Suprapubic skin (tissue), 4 donors: Measurements from ENCODE around the gene PDK1. TPM values are rescaled to one million over a fixed set of nuclear protein-coding genes. Genes with fewer than 3 reads are reported as not detected.
"Not testable (repeated sequence)": the region's sequence is repeated elsewhere in the genome, so short reads cannot be mapped to it uniquely, and the experiment has no call there.

Source experiments
- DNase-seq, 2 donors: peaks; one replicate each; pipeline ENCODE4 v3.0.0-alpha.2; 2019; ENCODE audit warnings: low spot score in 2 of 2
- H3K27ac ChIP-seq: fragments of 200-600 bp; sonication (generic); one replicate; pipeline ENCODE4 v1.5.1; 2019
- H3K27me3 ChIP-seq: fragments of 200-600 bp; sonication (generic); one replicate; pipeline ENCODE4 v1.5.1; 2019
- H3K36me3 ChIP-seq: fragments of 200-600 bp; sonication (generic); one replicate; pipeline ENCODE4 v1.5.1; 2019
- H3K4me1 ChIP-seq: fragments of 200-600 bp; sonication (generic); one replicate; pipeline ENCODE4 v1.5.1; 2019
- H3K4me3 ChIP-seq: fragments of 200-600 bp; sonication (generic); one replicate; pipeline ENCODE4 v1.5.1; 2019; ENCODE audit warnings: mild to moderate bottlenecking
- H3K9me3 ChIP-seq: fragments of 200-600 bp; sonication (generic); one replicate; pipeline ENCODE4 v1.5.1; 2019
- CTCF ChIP-seq, 2 donors: fragments of 200-600 bp in 1 of 2; fragments of 450-650 bp in 1 of 2; sonication (generic) in 1 of 2; IDR thresholded peaks; one replicate each; pipeline ENCODE4 v1.5.1; 2016 to 2019; ENCODE audit warnings: antibody characterized with exemption in 2 of 2, mild to moderate bottlenecking in 1 of 2, moderate library complexity in 1 of 2
- EP300 ChIP-seq: sonication (generic); formaldehyde crosslinking; IDR thresholded peaks from one replicate; pipeline ENCODE4 v1.6.1; 2017; ENCODE audit warnings: antibody characterized with exemption
- POLR2A ChIP-seq, 2 donors: fragments of 450-650 bp; IDR thresholded peaks; one replicate each; pipeline ENCODE4 v1.6.1; 2017; ENCODE audit warnings: antibody characterized with exemption in 2 of 2, mild to moderate bottlenecking in 2 of 2, moderate library complexity in 2 of 2
- POLR2AphosphoS5 ChIP-seq, 3 donors: sonication (generic); formaldehyde crosslinking; IDR thresholded peaks; one replicate each; pipeline ENCODE4 v1.6.1; 2017; ENCODE audit warnings: antibody characterized with exemption in 3 of 3
- WGBS: methylation state at CpG from one replicate; pipeline ENCODE4 v1.1.5; 2018; 5-methylcytosine and 5-hydroxymethylcytosine counted together
- total RNA-seq, 4 donors: library from RNA; depleted of rRNA; stranded (reverse); fragments of >200 nt; gene quantifications; one replicate each; pipeline ENCODE4 v1.1.0, GENCODE V29; 2016

Gene PDK1
- total RNA-seq, 4 donors from 2014 or later = 35.2 to 151 (median 66.5) TPM

- H3K36me3 ChIP-seq = peaks cover 58% of the 10 kb centered on the region
- no peaks in the 10 kb centered on the region for H3K27me3 ChIP-seq
- H3K4me1 ChIP-seq = no peaks in the 10 kb centered on the region
- H3K9me3 ChIP-seq = peaks cover 6% of the 10 kb centered on the region
- no peak for DNase-seq
- H3K27ac ChIP-seq = no peak overlapping the region
- no peak for TF ChIP-seq POLR2A (IDR thresholded peaks at IDR 0.05)
- TF ChIP-seq EP300 = no peak
- WGBS = 83% methylated on average over 1 of the region's 1 CpG
- H3K4me3 ChIP-seq = no peak overlapping the region
Observed at GRCh38 chr2:172582656-172583055, 26.8 kb downstream of the PDK1 start.

GRCh38 chr2:172586245-172586891 is 30.5 kb downstream of the PDK1 start:
- no peak for DNase-seq
- Histone ChIP-seq H3K27me3 (no peaks in the 10 kb centered on the region), H3K4me3 (no peak overlapping the region), H3K27ac (no peak overlapping the region), H3K36me3 (peaks cover 62% of the 10 kb centered on the region), H3K4me1 (no peaks in the 10 kb centered on the region), H3K9me3 (no peaks in the 10 kb centered on the region)
- WGBS = 87% methylated on average over 9 of the region's 9 CpGs
- TF ChIP-seq CTCF (IDR thresholded peaks at IDR 0.05) (no peak), POLR2A (IDR thresholded peaks at IDR 0.05) (no peak), EP300 (no peak), POLR2AphosphoS5 (IDR thresholded peaks at IDR 0.05) (no peak)

GRCh38 chr2:172587231-172587630 is 31.3 kb downstream of the PDK1 start:
- DNase-seq, H3K4me3 ChIP-seq, H3K9me3 ChIP-seq, H3K27me3 ChIP-seq, H3K27ac ChIP-seq, H3K4me1 ChIP-seq: not testable (repeated sequence)
- WGBS = 92% methylated on average over 9 of the region's 9 CpGs
- H3K36me3 ChIP-seq = peaks cover 54% of the 10 kb centered on the region

- no peaks in the 10 kb centered on the region for H3K9me3 ChIP-seq
- WGBS = 87% methylated on average over 4 of the region's 4 CpGs
- H3K27ac ChIP-seq = no peak overlapping the region
- TF ChIP-seq EP300 (no peak), POLR2AphosphoS5 (IDR thresholded peaks at IDR 0.05) (no peak), POLR2A (IDR thresholded peaks at IDR 0.05) (no peak), CTCF (IDR thresholded peaks at IDR 0.05) (no peak)
- DNase-seq = no peak
- peaks cover 56% of the 10 kb centered on the region for H3K36me3 ChIP-seq
- no peaks in the 10 kb centered on the region for H3K4me1 ChIP-seq
- H3K27me3 ChIP-seq = no peaks in the 10 kb centered on the region
- H3K4me3 ChIP-seq = no peak overlapping the region
Observed at GRCh38 chr2:172588931-172589330, 33.0 kb downstream of the PDK1 start.

DNA sequence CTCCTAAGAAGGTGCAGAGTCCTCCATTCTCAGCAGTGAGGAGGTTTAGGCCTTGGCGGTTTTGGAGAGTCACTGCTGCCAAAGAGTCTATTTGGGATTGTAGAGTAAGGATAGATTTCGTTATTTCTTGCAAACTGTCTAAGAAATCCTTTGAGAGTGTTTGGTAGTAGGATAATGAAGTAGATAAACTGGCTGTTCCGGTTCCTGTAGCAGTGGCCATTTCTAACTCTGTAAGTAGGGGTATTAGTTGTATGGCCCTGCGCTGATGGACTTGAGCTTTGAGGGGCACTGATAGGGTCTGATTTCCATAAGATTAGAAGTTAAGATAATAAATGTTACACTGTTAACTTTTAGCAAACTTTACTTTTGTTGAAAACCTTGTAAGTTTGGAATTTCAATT is 35.5 kb downstream of the PDK1 start:
- not testable (repeated sequence) for H3K27ac ChIP-seq, H3K27me3 ChIP-seq, DNase-seq, H3K4me1 ChIP-seq, H3K4me3 ChIP-seq, H3K9me3 ChIP-seq
- WGBS = 74% methylated on average over 4 of the region's 4 CpGs
- peaks cover 72% of the 10 kb centered on the region for H3K36me3 ChIP-seq

DNA sequence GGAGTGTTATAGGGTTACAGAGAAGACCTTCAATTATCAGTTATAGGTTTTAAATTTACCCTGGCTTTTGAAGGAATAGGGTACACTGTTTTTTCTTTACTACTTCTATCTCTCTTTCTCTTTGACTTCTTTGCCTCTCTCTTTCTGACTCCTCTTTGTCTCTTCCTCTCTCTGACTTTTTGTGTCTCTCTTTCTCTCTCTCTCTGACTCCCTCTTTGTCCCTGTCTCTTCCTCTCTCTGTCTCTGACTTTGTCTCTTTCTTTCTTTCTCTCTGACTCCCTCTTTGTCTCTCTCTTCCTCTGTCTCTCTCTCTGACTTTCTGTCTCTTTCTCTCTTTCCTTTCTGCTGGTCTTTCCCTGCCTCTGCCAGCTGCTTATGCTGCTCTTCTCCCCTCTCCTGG is 36.3 kb downstream of the PDK1 start:
- H3K4me1 ChIP-seq = not testable (repeated sequence)
- peaks cover 72% of the 10 kb centered on the region for H3K36me3 ChIP-seq

GRCh38 chr2:172596776-172597175 is 40.9 kb downstream of the PDK1 start:
- Histone ChIP-seq H3K27ac (no peak overlapping the region), H3K27me3 (no peaks in the 10 kb centered on the region), H3K4me3 (no peak overlapping the region), H3K4me1 (no peaks in the 10 kb centered on the region), H3K36me3 (peaks cover 52% of the 10 kb centered on the region), H3K9me3 (no peaks in the 10 kb centered on the region)
- no peak for DNase-seq
- 75% methylated on average over 5 of the region's 5 CpGs for WGBS
- TF ChIP-seq POLR2AphosphoS5 (IDR thresholded peaks at IDR 0.05) = no peak
- TF ChIP-seq CTCF (IDR thresholded peaks at IDR 0.05) = no peak
- TF ChIP-seq POLR2A (IDR thresholded peaks at IDR 0.05) = no peak
- no peak for TF ChIP-seq EP300

More for the DNA sequence above, 36.3 kb downstream of the PDK1 start:
- H3K27me3 ChIP-seq, H3K4me3 ChIP-seq, H3K27ac ChIP-seq, DNase-seq, H3K9me3 ChIP-seq: not testable (repeated sequence)
